GM12864 (cell line): ENCODE results near the gene ARL3.

Source experiments
- DNase-seq: peaks from one replicate; pipeline ENCODE4 v3.0.0-alpha.2; 2011; ENCODE audit warnings: low read depth
- H3K4me3 ChIP-seq: 2 replicates; pipeline ENCODE4 v1.5.1; 2011; ENCODE audit warnings: mild to moderate bottlenecking, low read depth, low read length, control low read depth
- CTCF ChIP-seq: IDR thresholded peaks from 2 replicates; pipeline ENCODE4 v1.5.1; 2011; ENCODE audit warnings: low read depth, mild to moderate bottlenecking, moderate library complexity, low read length, control low read depth, inconsistent platforms; ENCODE audit errors: missing control alignments

Gene ARL3

GRCh38 chr10:102676534-102677315 lies 37.5 kb downstream of the ARL3 start:
- no peak for TF ChIP-seq CTCF
- DNase-seq, result no peak
- H3K4me3 ChIP-seq, result no peak overlapping the region

GRCh38 chr10:102675666-102676533 lies 38.3 kb downstream of the ARL3 start:
- no peak for DNase-seq
- H3K4me3 ChIP-seq, result no peak overlapping the region
- no peak for TF ChIP-seq CTCF

- TF ChIP-seq CTCF, result no peak
- DNase-seq, result no peak
These were observed 39.1 kb downstream of the ARL3 start for GRCh38 chr10:102675011-102675665.

GRCh38 chr10:102674566-102674965 lies 39.6 kb downstream of the ARL3 start:
- TF ChIP-seq CTCF, result no peak
- H3K4me3 ChIP-seq, result no peak overlapping the region
- no peak for DNase-seq

More at GRCh38 chr10:102675011-102675665, 39.1 kb downstream of the ARL3 start:
- H3K4me3 ChIP-seq, result no peak overlapping the region

GRCh38 chr10:102673819-102674511 lies 40.2 kb downstream of the ARL3 start:
- no peak for DNase-seq
- no peak overlapping the region for H3K4me3 ChIP-seq

More at GRCh38 chr10:102673819-102674511, 40.2 kb downstream of the ARL3 start:
- no peak for TF ChIP-seq CTCF
